Panc1 (cell line): ENCODE data around the gene MORN1. TPM values are rescaled to one million over a fixed set of nuclear protein-coding genes. Genes with fewer than 3 reads are reported as not detected.

Experiments
- ATAC-seq: fragments of 200-7000 bp; cut with Tn5 transposase; 2 replicates; pipeline ENCODE4 v1.9.1; 2020; ENCODE audit warnings: mild to moderate bottlenecking, moderate library complexity
- BruUV-seq: library from RNA; stranded (reverse); fragments of 400-500 nt; replicated peaks from 2 replicates; lab custom pipeline; 2021; lab: Mats Ljungman, UMichigan
- CTCF ChIA-PET: fragments of 300-600 bp; sonication (Branson Sonifier 250); formaldehyde crosslinking; loops from one replicate; lab custom pipeline; 2022; ENCODE audit warnings: antibody characterized with exemption; lab: Charles Lee
- POLR2A ChIA-PET: fragments of 300-600 bp; sonication (Branson Sonifier 250); formaldehyde crosslinking; loops from one replicate; lab custom pipeline; 2022; ENCODE audit warnings: antibody characterized with exemption; lab: Charles Lee
- DNase-seq: peaks from one replicate; pipeline ENCODE4 v3.0.0-alpha.2; 2010; ENCODE audit warnings: low read depth, low spot score
- H3K27ac ChIP-seq: 2 replicates; pipeline ENCODE4 v1.5.1; 2011; ENCODE audit warnings: mild to moderate bottlenecking, low read length, inconsistent platforms
- H3K27me3 ChIP-seq: fragments of 200-500 bp; sonication (Bioruptor generic); 2 replicates; pipeline ENCODE4 v1.6.0; 2014; ENCODE audit warnings: low read length, inconsistent platforms; ENCODE audit not compliant: control insufficient read depth, insufficient read depth
- H3K36me3 ChIP-seq: fragments of 200-500 bp; sonication (Bioruptor generic); 2 replicates; pipeline ENCODE4 v1.5.1; 2014; ENCODE audit warnings: inconsistent platforms, mild to moderate bottlenecking, low read length, moderate library complexity; ENCODE audit not compliant: control insufficient read depth, insufficient read depth
- H3K4me1 ChIP-seq: 2 replicates; pipeline ENCODE4 v1.5.1; 2011; ENCODE audit warnings: inconsistent platforms, mild to moderate bottlenecking, low read length, moderate library complexity; ENCODE audit not compliant: control insufficient read depth, insufficient read depth
- H3K4me3 ChIP-seq, 2 experiments: 2 replicates each; pipeline ENCODE4 v1.5.1; 2011 to 2012; ENCODE audit warnings: low read depth in 2 of 2, low read length in 2 of 2, mild to moderate bottlenecking in 2 of 2, inconsistent platforms in 1 of 2, moderate library complexity in 1 of 2
- H3K9me3 ChIP-seq: fragments of 200-500 bp; sonication (Bioruptor generic); 2 replicates; pipeline ENCODE4 v1.5.1; 2014; ENCODE audit warnings: low read depth, mild to moderate bottlenecking, inconsistent platforms, low read length, moderate library complexity; ENCODE audit not compliant: control insufficient read depth, insufficient read depth
- CTCF ChIP-seq: fragments of 450-650 bp; IDR thresholded peaks from 2 replicates; pipeline ENCODE4 v1.5.1; 2017; ENCODE audit warnings: mild to moderate bottlenecking
- POLR2AphosphoS5 ChIP-seq: IDR thresholded peaks from 2 replicates; pipeline ENCODE4 v1.6.1; 2012; ENCODE audit warnings: mild to moderate bottlenecking, low read depth, low read length, moderate library complexity
- REST ChIP-seq, 2 experiments: IDR thresholded peaks; 2 replicates each; pipeline ENCODE4 v1.6.1; 2011 to 2012; ENCODE audit warnings: low read depth in 2 of 2, control low read depth in 1 of 2, low read length in 1 of 2, mild to moderate bottlenecking in 1 of 2, moderate library complexity in 1 of 2; ENCODE audit not compliant: insufficient read depth in 1 of 2
- SIN3A ChIP-seq: IDR thresholded peaks from 2 replicates; pipeline ENCODE4 v1.6.1; 2012; ENCODE audit warnings: low read depth, mild to moderate bottlenecking, low read length, moderate library complexity, borderline replicate concordance; ENCODE audit not compliant: insufficient read depth
- TCF7L2 ChIP-seq: IDR thresholded peaks from 2 replicates; pipeline ENCODE4 v1.6.1; 2011; ENCODE audit warnings: mild to moderate bottlenecking, low read depth, low read length, inconsistent platforms
- in situ Hi-C: cut with HindIII; loops from 2 replicates; pipeline ENCODE4 v1.10.0; 2016; ENCODE audit warnings: low sequenced_read_pairs, low pct_unique_long_range_greater_than_20kb
- intact Hi-C: fragments of 100-400 bp; cut with micrococcal nuclease; formaldehyde crosslinking; loops from one replicate; pipeline ENCODE4 v1.10.0; 2022; ENCODE audit not compliant: unreplicated experiment
- total RNA-seq: library from RNA; stranded (reverse); gene quantifications from one replicate; pipeline ENCODE4 v1.2.1, GENCODE V29; 2021; ENCODE audit not compliant: unreplicated experiment

The MORN1 gene
- total RNA-seq, 1 experiment from 2014 or later = 21.3 TPM

DNA sequence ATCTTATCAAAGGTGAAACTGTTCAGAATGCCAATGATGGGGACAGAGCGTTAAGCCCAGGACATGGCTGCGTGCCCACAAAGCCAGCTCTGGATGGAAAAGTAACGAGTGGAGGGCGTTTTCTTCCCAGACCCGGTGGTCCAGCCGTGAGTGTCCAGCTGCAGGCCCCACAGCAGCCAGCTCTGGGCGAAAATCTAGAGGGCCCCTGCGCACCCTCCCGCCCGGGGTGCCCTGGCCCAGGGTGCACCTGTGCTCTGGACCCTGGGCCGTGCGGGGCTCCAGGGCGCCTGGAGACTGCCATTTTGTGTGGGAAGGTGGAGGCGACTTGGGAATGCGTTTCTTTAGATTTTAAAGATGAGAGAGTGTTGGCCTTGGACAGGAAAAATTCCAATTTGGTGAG is 104.4 kb downstream of the MORN1 start:
- no TSS peak for BruUV-seq
- Histone ChIP-seq H3K27me3 (no peaks in the 10 kb centered on the region), H3K9me3 (no peaks in the 10 kb centered on the region), H3K4me1 (peaks cover 30% of the 10 kb centered on the region), H3K36me3 (no peaks in the 10 kb centered on the region), H3K4me3 (no peak overlapping the region), H3K27ac (no peak overlapping the region)
- ChIA-PET CTCF (no interaction called here), POLR2A (no interaction called here)
- in situ Hi-C loops = no loop called here
- no peak for DNase-seq
- intact Hi-C loops = no loop called here
- ATAC-seq = no peak
- TF ChIP-seq SIN3A = no peak
- TF ChIP-seq REST (IDR thresholded peaks at IDR 0.05; ENCODE audit: insufficient read depth in 1 of 2, low read depth in 2 of 2, low read length in 1 of 2) = no peak
- no peak for TF ChIP-seq CTCF
- no peak for TF ChIP-seq POLR2AphosphoS5
- TF ChIP-seq TCF7L2 = no peak

DNA sequence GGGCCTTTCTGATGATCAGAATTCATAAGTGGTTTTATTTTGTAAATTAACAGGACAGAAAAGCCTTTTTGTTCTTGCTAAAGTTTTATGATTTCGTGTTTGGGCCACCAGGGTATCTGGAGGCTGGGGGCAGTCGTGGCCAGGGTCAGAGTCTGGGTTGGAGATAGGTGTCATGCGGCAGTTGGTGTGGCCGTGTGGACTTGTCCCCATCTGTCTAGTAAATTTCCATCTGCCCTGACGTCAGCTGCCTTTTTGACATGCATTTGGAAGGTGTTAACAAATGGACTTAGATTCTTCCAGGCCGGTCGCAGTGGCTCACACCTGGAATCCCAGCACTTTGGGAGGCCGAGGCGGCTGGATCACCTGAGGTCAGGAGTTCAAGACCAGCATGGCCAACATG is 106.4 kb downstream of the MORN1 start:
- no peaks in the 10 kb centered on the region for H3K36me3 ChIP-seq
- DNase-seq (no peak), ATAC-seq (no peak)
- H3K27ac ChIP-seq = no peak overlapping the region
- no peak overlapping the region for H3K4me3 ChIP-seq
- BruUV-seq = no TSS peak
- ChIA-PET POLR2A (no interaction called here), CTCF (no interaction called here)
- in situ Hi-C loops = no loop called here
- peaks cover 24% of the 10 kb centered on the region for H3K4me1 ChIP-seq
- intact Hi-C loops = no loop called here
- H3K9me3 ChIP-seq = no peaks in the 10 kb centered on the region
- TF ChIP-seq CTCF = no peak
- TF ChIP-seq POLR2AphosphoS5 = no peak
- H3K27me3 ChIP-seq = no peaks in the 10 kb centered on the region
